ENCODE data around the gene ABCC6. TPM values are rescaled to one million over a fixed set of nuclear protein-coding genes. Genes with fewer than 3 reads are reported as not detected.

ABCC6 gene
- total RNA-seq, 1 experiment from 2014 or later: 2.7 TPM

GRCh38 chr16:16161319-16161718 lies 62.0 kb downstream of the ABCC6 start:
- no TSS peak for BruUV-seq (replicated peaks)
- no peak overlapping the region for H3K27ac ChIP-seq (ENCODE audit: low read depth, low read length)
- no peaks in the 10 kb centered on the region for H3K9me3 ChIP-seq (ENCODE audit: control insufficient read depth in 1 of 2, insufficient read depth in 1 of 2, low read depth in 1 of 2, low read length in 2 of 2)
- no peaks in the 10 kb centered on the region for H3K9me2 ChIP-seq (ENCODE audit: insufficient read depth)
- ATAC-seq: no peak
- H3K4me2 ChIP-seq (ENCODE audit: low read length): no peak overlapping the region
- POLR2A ChIA-PET: no interaction called here
- DNase-seq (ENCODE audit: low read depth, low spot score): no peak
- no peaks in the 10 kb centered on the region for H3K27me3 ChIP-seq (ENCODE audit: insufficient read depth, low read length)
- H3K4me1 ChIP-seq (ENCODE audit: control insufficient read depth in 1 of 2, insufficient read depth in 2 of 2, low read length in 2 of 2): no peaks in the 10 kb centered on the region
- H3K79me2 ChIP-seq (ENCODE audit: insufficient read depth, low read length): no peaks in the 10 kb centered on the region
- no peak overlapping the region for H3K9ac ChIP-seq (ENCODE audit: low read length)
- RAD21 ChIA-PET (ENCODE audit: low non-redundant PET in 1 of 2, low total read pairs in 2 of 2, uncharacterized antibody in 2 of 2, unreplicated experiment in 2 of 2): no interaction called here
- intact Hi-C loops (cut with micrococcal nuclease): no loop called here
- H3K4me3 ChIP-seq (replicated peaks in 1 of 2; ENCODE audit: low read depth in 1 of 2, low read length in 2 of 2): no peak overlapping the region
- CTCF ChIA-PET: no interaction called here
- TF ChIP-seq EGR1 (IDR thresholded peaks at IDR 0.05; ENCODE audit: low read depth) (no peak), CEBPB (IDR thresholded peaks at IDR 0.05; ENCODE audit: low read depth) (no peak), CBX3 (IDR thresholded peaks at IDR 0.05; ENCODE audit: low read depth) (no peak), ELF1 (IDR thresholded peaks at IDR 0.05; ENCODE audit: borderline replicate concordance, low read depth) (no peak), MAX (IDR thresholded peaks at IDR 0.05) (no peak), ZBTB33 (IDR thresholded peaks at IDR 0.05; ENCODE audit: extremely low read depth, insufficient replicate concordance, low read length) (no peak), ZNF274 (IDR thresholded peaks at IDR 0.05; ENCODE audit: low read depth, low read length) (no peak), SP1 (IDR thresholded peaks at IDR 0.05; ENCODE audit: low read depth) (no peak), ZFX (IDR thresholded peaks at IDR 0.05) (no peak), JUND (IDR thresholded peaks at IDR 0.05) (no peak), POLR2A (IDR thresholded peaks at IDR 0.05; ENCODE audit: borderline replicate concordance, extremely low read depth, insufficient read depth, insufficient read length) (no peak), EZH2phosphoT487 (IDR thresholded peaks at IDR 0.05; ENCODE audit: borderline replicate concordance) (no peak), TCF7L2 (IDR thresholded peaks at IDR 0.05; ENCODE audit: borderline replicate concordance, extremely low read depth, insufficient read depth, insufficient read length) (no peak), REST (IDR thresholded peaks at IDR 0.05; ENCODE audit: low read depth) (no peak)
- H2AFZ ChIP-seq (ENCODE audit: low read depth, low read length, poor library complexity, severe bottlenecking): no peak overlapping the region
- no peaks in the 10 kb centered on the region for H3K36me3 ChIP-seq (ENCODE audit: control insufficient read depth in 1 of 2, insufficient read depth in 2 of 2, low read length in 2 of 2)
- no peaks in the 10 kb centered on the region for H4K20me1 ChIP-seq (ENCODE audit: insufficient read depth)

Data from HCT116 (cell line).